SK-N-MC (cell line): Measurements from ENCODE around the gene ZFYVE28.

Experiments
- DNase-seq: peaks from one replicate; pipeline ENCODE4 v3.0.0-alpha.2; 2011; ENCODE audit warnings: low read depth, low spot score
- H3K27ac ChIP-seq: fragments of 200-600 bp; sonication (generic); 2 replicates; pipeline ENCODE4 v1.5.1; 2016; ENCODE audit warnings: mixed run types
- H3K36me3 ChIP-seq: fragments of 200-600 bp; sonication (generic); 2 replicates; pipeline ENCODE4 v1.6.1; 2017; ENCODE audit warnings: antibody characterized with exemption, low read length, mixed read lengths; ENCODE audit not compliant: insufficient read depth
- H3K4me3 ChIP-seq: fragments of 200-600 bp; sonication (generic); 2 replicates; pipeline ENCODE4 v1.5.1; 2016
- H3K9ac ChIP-seq: fragments of 200-600 bp; sonication (generic); 2 replicates; pipeline ENCODE4 v1.8.0; 2017; ENCODE audit warnings: mixed run types, mixed read lengths; ENCODE audit not compliant: insufficient read length
- H3K9me3 ChIP-seq: fragments of 200-600 bp; sonication (generic); 2 replicates; pipeline ENCODE4 v1.6.1; 2017; ENCODE audit warnings: low read depth, mild to moderate bottlenecking, antibody characterized with exemption, low read length, moderate library complexity, mixed read lengths
- EZH2 ChIP-seq: fragments of 200-600 bp; sonication (generic); IDR thresholded peaks from one replicate; pipeline ENCODE4 v1.6.1; 2017; ENCODE audit warnings: antibody characterized with exemption
- FOXP2 ChIP-seq: optimal IDR thresholded peaks from 2 replicates; pipeline ENCODE3; 2011; ENCODE audit warnings: mild to moderate bottlenecking, moderate library complexity; ENCODE audit not compliant: insufficient read depth; ENCODE audit errors: extremely low read length, control extremely low read depth
- POLR2AphosphoS5 ChIP-seq: IDR thresholded peaks from 2 replicates; pipeline ENCODE4 v1.6.1; 2012; ENCODE audit warnings: mild to moderate bottlenecking, low read depth, low read length, borderline replicate concordance

Gene ZFYVE28

DNA sequence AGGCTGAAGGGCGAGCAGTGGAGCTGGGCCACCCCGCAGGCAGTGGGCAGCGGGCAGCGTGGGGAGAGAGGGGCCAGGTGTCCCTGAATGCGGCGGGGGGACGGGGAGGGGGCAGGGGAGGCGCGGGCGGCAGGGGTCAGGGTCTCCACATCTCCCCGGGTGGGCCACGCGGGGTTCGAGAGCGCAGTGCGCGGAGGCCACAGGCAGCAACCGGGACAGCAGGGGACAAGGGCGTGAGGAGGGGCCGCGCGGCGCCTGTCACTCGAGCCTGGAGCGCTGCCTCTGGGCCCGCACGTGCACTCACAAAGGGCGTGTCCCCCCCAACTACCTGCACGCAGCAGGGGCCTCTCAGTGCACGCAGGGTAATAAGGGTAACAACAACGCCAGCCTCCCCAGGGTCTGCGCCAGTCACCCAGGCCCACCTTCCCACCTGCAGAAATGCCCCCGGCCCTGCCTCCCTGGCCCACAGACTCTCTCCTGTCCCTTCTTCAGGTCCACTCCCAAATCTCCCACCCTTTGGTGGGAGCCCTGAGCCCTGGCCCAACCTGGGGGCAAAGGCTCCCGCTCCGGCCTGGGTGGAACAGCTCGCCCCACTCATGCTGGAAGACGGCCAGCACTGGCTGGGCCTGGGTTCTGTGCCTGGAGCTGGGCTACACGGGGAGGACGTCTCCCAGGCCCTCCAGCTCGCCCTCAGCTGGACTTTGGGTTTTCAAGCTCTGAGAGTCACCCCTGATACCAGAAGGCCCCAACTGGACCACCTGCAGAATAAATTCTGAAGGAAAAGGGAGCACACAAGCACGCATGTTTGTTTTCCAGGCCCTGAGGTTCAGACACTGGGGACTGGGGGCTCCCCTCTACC lies 53.2 kb downstream of the ZFYVE28 start:
- no peaks in the 10 kb centered on the region for H3K9me3 ChIP-seq
- no peak overlapping the region for H3K27ac ChIP-seq
- no peak overlapping the region for H3K9ac ChIP-seq
- no peaks in the 10 kb centered on the region for H3K36me3 ChIP-seq
- no peak for DNase-seq
- no peak overlapping the region for H3K4me3 ChIP-seq
- TF ChIP-seq POLR2AphosphoS5: no peak
- TF ChIP-seq FOXP2: no peak
- no peak for TF ChIP-seq EZH2

DNA sequence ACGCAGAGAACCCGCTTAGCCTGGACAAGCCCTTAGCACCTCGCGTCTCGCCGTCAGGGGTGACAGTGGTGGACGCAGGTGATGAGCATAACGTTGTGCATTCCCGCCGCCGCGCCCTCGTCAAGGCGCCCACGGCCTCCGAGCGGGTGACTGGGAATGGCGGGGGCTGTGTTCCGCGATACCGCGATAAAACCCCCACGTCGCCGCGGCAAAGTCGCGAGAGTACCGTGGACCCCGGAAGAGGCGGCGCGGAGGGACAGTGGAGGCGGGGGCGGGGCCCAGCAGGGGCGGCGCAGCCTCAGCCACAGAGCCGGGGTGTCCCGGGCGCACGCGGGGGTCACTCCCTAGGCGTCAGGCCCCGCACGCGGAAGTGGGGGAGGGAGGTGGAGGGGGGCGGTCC lies 53.8 kb downstream of the ZFYVE28 start:
- H3K4me3 ChIP-seq: no peak overlapping the region
- TF ChIP-seq EZH2 (no peak), POLR2AphosphoS5 (no peak), FOXP2 (no peak)
- no peak for DNase-seq

DNA sequence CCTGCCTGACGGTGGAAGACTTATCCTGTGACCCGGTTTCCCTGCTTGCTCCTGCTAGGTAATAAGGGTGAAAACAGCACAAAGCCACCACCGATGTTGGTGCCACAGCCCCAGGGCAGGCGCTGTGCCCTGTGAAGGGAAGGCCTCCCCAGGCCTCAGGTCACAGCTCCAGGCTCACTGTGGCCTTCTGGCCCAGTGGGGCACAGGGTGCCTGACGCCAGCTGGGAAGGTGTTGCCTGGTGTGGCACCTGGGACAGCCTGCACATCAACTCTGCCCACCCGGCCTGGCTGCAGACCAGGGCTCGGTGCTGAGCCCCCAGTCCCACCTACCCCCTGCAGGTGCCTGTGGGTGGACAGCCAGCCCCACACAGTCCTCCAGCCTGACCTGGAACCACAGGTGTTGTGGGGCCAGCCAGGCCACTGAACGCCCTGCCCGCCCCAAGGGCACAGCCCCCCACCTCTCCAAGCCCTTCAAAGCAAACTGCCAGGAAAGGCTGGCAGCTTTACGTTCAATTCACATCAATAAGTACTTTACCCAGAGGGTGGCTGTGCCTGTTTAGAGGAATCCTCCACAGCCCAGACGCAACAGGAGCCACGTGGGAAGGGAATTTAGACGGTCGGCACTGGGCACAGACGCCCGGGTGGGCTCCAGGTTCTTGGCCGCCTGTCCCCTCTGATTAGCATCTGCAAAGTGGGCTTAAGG lies 54.3 kb downstream of the ZFYVE28 start:
- Histone ChIP-seq H3K27ac (no peak overlapping the region), H3K9ac (no peak overlapping the region), H3K9me3 (no peaks in the 10 kb centered on the region), H3K4me3 (no peak overlapping the region), H3K36me3 (no peaks in the 10 kb centered on the region)
- DNase-seq: no peak
- TF ChIP-seq FOXP2 (no peak), POLR2AphosphoS5 (no peak), EZH2 (no peak)

More for the DNA sequence above, 53.8 kb downstream of the ZFYVE28 start:
- no peaks in the 10 kb centered on the region for H3K9me3 ChIP-seq
- no peaks in the 10 kb centered on the region for H3K36me3 ChIP-seq
- H3K27ac ChIP-seq: no peak overlapping the region
- no peak overlapping the region for H3K9ac ChIP-seq

DNA sequence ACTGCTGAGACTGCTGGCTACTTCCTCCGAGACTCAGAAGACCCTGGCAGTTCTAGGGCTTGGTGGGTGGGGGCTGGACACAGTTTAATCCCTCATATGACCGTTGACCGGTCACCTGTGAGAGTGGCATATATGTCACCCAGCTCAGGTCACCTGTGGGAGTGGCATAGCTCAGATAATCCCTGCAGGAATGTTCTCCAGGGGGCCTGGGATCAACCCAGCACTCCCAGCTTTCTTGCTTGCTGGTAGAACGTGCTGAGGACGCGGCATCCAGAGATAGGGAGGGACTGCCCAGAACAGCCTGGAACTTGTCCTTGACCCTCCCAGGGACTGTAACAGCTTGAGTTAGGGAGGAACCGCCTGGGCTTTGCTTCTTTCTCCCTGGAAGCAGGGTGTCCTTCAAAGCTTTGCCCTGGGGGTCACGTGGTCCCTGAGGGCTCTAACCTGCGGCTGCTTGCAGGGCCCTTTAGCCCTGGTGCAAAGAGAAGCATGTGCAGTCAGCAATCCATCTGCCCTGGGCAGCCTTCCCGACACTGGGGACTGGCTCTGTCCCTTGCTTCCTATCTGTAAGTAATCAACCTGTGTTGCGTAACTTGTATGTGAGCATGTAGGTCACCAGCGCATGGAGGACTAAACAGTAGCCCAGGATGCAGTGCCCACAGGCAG lies 55.3 kb downstream of the ZFYVE28 start:
- DNase-seq: no peak
- TF ChIP-seq FOXP2 (no peak), POLR2AphosphoS5 (no peak), EZH2 (no peak)
- no peaks in the 10 kb centered on the region for H3K9me3 ChIP-seq
- no peak overlapping the region for H3K9ac ChIP-seq
- H3K27ac ChIP-seq: no peak overlapping the region
- H3K36me3 ChIP-seq: no peaks in the 10 kb centered on the region
- H3K4me3 ChIP-seq: no peak overlapping the region

DNA sequence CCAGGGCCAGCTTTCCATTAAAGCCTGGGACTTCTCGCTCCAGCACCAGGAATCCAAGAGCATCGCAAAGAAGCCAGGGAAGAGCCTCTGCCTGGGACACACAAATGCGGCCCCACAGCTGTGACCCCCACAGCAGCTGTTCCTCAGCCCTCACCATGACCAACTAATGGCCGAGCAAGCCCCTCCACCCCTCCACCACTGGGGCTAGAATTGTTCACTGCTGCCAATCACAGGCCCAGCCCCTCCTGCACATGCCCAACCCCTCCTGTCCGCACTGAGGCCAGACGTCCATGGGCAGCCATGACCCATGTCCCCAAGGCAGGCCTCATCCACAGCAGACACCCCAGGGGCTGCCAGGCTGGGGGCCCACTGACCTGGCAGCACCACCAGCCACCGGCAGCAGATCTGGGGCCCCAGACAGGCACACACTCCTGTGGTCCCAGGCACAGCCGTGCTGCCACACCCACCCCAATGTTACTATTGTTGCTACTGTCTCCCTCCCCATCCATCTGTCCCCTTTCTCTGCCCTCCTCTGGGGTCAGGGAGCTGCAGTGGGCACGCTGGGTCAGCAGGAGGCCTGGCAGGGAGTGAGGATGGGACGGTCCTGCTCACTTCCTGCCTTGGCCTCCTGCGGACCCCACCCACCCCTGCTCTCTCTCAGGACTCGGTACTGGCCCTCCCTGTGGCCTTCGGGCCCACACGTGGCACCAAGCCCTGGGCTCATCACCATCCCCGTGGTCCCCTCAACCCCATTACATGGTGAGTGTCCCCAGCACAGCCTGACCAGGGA lies 56.0 kb downstream of the ZFYVE28 start:
- no peak for DNase-seq
- Histone ChIP-seq H3K4me3 (no peak overlapping the region), H3K9me3 (no peaks in the 10 kb centered on the region), H3K9ac (no peak overlapping the region), H3K27ac (no peak overlapping the region), H3K36me3 (no peaks in the 10 kb centered on the region)
- TF ChIP-seq EZH2 (no peak), FOXP2 (no peak), POLR2AphosphoS5 (no peak)

DNA sequence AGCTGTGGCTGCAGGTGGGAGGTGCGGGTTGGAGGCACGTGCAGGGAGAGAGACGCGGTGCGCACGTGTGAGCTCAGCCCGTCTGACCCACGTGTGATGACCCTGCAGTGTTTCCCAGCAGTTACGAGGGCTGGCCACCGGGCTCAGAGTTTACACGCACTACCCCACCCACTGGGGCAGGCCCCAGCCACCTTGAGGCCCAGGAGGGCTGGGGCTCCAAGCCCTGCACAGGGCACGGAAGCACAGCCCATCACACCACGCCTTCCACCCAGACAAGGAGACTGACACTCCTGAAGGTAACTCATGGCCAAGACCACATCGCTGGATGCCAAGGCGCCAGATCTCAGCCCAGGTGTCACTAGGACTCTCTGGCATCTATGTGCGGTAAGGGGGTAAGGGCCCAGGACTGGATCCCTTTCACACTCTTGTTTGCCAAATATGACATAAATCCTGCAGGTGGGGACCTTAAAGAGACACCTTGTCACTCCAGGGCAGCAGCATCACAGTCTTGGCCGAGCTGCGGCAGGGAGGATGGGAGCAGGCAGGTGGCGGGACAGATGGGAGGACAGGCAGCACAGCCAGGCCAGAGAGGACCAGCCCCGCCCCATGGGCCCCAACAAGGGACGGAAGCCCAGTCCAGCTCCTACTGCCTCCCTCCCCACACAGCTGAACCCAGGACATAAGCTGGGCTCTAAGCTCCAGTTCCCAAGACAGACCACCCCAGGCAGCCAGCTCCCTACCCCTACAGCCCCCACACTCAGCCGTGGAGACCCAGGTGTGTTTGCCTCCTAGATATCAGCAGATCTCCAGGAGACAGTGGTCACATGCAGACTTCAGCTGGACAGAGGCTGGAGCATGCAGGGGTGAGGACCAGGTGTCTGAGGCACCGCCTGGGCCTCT lies 56.8 kb downstream of the ZFYVE28 start:
- Histone ChIP-seq H3K9me3 (no peaks in the 10 kb centered on the region), H3K4me3 (no peak overlapping the region), H3K27ac (no peak overlapping the region), H3K36me3 (no peaks in the 10 kb centered on the region), H3K9ac (no peak overlapping the region)
- TF ChIP-seq FOXP2 (no peak), POLR2AphosphoS5 (no peak), EZH2 (no peak)
- no peak for DNase-seq

DNA sequence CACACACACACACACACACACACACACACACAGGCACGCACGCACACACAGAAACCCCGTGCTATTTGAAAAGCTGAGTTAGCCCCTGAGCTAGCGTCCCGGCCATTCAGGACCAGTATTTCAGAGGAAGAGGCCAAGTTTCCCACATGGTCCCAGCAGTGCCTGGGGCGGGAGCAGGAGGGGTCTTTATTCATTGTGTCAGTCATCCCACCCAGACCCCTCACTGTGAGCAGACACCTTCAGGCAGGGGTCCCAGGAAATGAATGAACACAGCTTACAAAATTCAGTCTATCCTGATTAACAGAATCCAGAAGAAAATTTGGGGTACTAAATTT lies 58.1 kb downstream of the ZFYVE28 start:
- H3K27ac ChIP-seq: no peak overlapping the region
- DNase-seq: no peak
- no peak overlapping the region for H3K4me3 ChIP-seq
- TF ChIP-seq FOXP2: no peak
- TF ChIP-seq EZH2: no peak
- TF ChIP-seq POLR2AphosphoS5: no peak
- no peaks in the 10 kb centered on the region for H3K36me3 ChIP-seq
- no peaks in the 10 kb centered on the region for H3K9me3 ChIP-seq
- H3K9ac ChIP-seq: no peak overlapping the region
